Measurements from ENCODE around the gene NAGK.

DNA sequence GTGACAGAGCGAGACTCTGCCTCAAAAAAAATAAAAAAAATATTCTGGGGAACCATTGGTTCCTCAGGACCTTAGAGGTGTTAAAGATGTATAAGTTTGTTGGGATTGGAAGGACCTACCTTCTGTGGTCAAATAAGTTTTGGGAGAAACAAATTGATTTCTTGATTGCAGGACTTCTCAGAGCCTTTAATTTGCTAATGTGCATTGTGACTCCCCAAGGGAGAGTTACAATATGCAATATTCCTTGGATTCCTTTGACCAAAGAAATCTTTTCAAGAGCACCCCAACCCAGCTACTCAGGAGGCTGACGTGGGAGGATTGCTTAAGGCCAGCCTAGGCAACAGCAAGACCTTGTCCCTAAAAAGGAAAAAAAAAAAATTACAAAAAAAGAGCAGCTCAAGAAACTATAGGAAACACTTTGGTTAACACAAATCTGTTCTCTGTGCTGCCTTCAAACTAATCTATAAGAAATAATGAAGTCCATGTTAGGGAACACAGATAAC, 6.5 kb downstream of the NAGK start:
- TF ChIP-seq ZNF324 (tag by site-specific recombination; IDR thresholded peaks at IDR 0.05): no peak
- TF ChIP-seq CTCF (tag by site-specific recombination; IDR thresholded peaks at IDR 0.05): no peak
- no peak for TF ChIP-seq ZNF423 (tag by site-specific recombination; IDR thresholded peaks at IDR 0.05)
